Gastroesophageal sphincter (tissue), 4 donors: ENCODE results near the gene EFHC2. TPM values are rescaled to one million over a fixed set of nuclear protein-coding genes. Genes with fewer than 3 reads are reported as not detected.

Source experiments
- ATAC-seq: fragments of 150-250 bp; one replicate; pipeline ENCODE4 v1.9.1; 2016; ENCODE audit warnings: mild to moderate bottlenecking, moderate library complexity
- H3K27ac ChIP-seq, 4 donors: fragments of 200-600 bp; sonication (generic) in 3 of 4; 1 replicate in 3 of 4; 2 replicates in 1 of 4; pipeline ENCODE4 v1.5.1; 2016 to 2019
- H3K27me3 ChIP-seq: fragments of 200-600 bp; sonication (generic); one replicate; pipeline ENCODE4 v1.5.1; 2019
- H3K36me3 ChIP-seq, 2 donors: fragments of 200-600 bp; sonication (generic); one replicate each; pipeline ENCODE4 v1.5.1; 2019; ENCODE audit warnings: control low read depth in 1 of 2
- H3K4me1 ChIP-seq, 3 donors: fragments of 200-600 bp; sonication (generic); 1 replicate in 2 of 3; 2 replicates in 1 of 3; pipeline ENCODE4 v1.5.1; 2016 to 2019; ENCODE audit warnings: control low read depth in 2 of 3
- H3K4me3 ChIP-seq, 2 donors: fragments of 200-600 bp; sonication (generic); one replicate each; pipeline ENCODE4 v1.5.1; 2019; ENCODE audit warnings: mild to moderate bottlenecking in 1 of 2, moderate library complexity in 1 of 2
- H3K9me3 ChIP-seq, 3 donors: fragments of 200-600 bp; sonication (generic); one replicate each; pipeline ENCODE4 v1.5.1; 2017 to 2019; ENCODE audit warnings: control low read depth in 2 of 3
- EP300 ChIP-seq: sonication (generic); formaldehyde crosslinking; IDR thresholded peaks from one replicate; pipeline ENCODE4 v1.6.1; 2017; ENCODE audit warnings: antibody characterized with exemption, mild to moderate bottlenecking
- POLR2A ChIP-seq, 2 donors: fragments of 450-650 bp; IDR thresholded peaks; one replicate each; pipeline ENCODE4 v1.6.1; 2017; ENCODE audit warnings: antibody characterized with exemption in 2 of 2, mild to moderate bottlenecking in 2 of 2, moderate library complexity in 1 of 2
- POLR2AphosphoS5 ChIP-seq: sonication (generic); formaldehyde crosslinking; IDR thresholded peaks from one replicate; pipeline ENCODE4 v1.6.1; 2017; ENCODE audit warnings: antibody characterized with exemption
- WGBS, 2 donors: methylation state at CpG; one replicate each; pipeline ENCODE4 v1.1.5; 2018; ENCODE audit warnings: low coverage in 1 of 2; 5-methylcytosine and 5-hydroxymethylcytosine counted together
- total RNA-seq, 4 donors: library from RNA; depleted of rRNA; stranded (reverse); fragments of >200 nt; gene quantifications; one replicate each; pipeline ENCODE4 v1.1.0, GENCODE V29; 2016
- TF ChIP-seq, protein P1 (sequence below), 4 experiments: fragments of 200-600 bp in 2 of 4; fragments of 450-650 bp in 2 of 4; sonication (generic) in 1 of 4; IDR thresholded peaks; one replicate each; pipeline ENCODE4 v1.5.1; 2017 to 2019; ENCODE audit warnings: antibody characterized with exemption in 4 of 4, mild to moderate bottlenecking in 2 of 4, moderate library complexity in 2 of 4

Gene EFHC2
- total RNA-seq, 4 donors from 2014 or later = 2.7 to 15.9 (median 8.7) TPM

DNA sequence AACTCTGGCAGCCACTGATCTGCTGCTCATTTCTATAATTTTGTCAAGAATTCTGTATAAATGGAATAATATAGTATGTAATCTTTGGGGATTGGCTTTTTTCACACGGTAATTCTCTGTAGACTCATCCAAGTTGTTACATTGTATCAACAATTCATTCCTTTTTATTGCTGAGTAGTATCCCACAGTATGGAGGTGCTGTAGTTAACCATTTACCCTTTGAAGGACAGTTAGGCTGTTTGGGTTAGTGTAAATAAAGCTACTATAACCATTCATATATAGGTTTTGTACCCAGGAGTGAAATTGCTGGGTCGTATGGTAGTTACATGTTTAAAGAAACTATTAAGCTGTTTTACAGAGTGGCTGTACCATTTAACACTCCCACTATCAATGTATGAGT, 213.3 kb downstream of the EFHC2 start:
- TF ChIP-seq POLR2A (IDR thresholded peaks at IDR 0.05) = no peak
- TF ChIP-seq POLR2AphosphoS5 = no peak
- TF ChIP-seq, protein P1, sequence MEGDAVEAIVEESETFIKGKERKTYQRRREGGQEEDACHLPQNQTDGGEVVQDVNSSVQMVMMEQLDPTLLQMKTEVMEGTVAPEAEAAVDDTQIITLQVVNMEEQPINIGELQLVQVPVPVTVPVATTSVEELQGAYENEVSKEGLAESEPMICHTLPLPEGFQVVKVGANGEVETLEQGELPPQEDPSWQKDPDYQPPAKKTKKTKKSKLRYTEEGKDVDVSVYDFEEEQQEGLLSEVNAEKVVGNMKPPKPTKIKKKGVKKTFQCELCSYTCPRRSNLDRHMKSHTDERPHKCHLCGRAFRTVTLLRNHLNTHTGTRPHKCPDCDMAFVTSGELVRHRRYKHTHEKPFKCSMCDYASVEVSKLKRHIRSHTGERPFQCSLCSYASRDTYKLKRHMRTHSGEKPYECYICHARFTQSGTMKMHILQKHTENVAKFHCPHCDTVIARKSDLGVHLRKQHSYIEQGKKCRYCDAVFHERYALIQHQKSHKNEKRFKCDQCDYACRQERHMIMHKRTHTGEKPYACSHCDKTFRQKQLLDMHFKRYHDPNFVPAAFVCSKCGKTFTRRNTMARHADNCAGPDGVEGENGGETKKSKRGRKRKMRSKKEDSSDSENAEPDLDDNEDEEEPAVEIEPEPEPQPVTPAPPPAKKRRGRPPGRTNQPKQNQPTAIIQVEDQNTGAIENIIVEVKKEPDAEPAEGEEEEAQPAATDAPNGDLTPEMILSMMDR (IDR thresholded peaks at IDR 0.05) = no peak
- no peak for TF ChIP-seq EP300
- H3K4me1 ChIP-seq = no peaks in the 10 kb centered on the region
- ATAC-seq = no peak
- no peaks in the 10 kb centered on the region for H3K9me3 ChIP-seq
- H3K27ac ChIP-seq = no peak overlapping the region
- no peak overlapping the region for H3K4me3 ChIP-seq
- no peaks in the 10 kb centered on the region for H3K36me3 ChIP-seq
- whole genome bisulfite sequencing, 2 donors = 83 to 100% methylated on average over 1 to 2 of the region's 2 CpGs
- H3K27me3 ChIP-seq = no peaks in the 10 kb centered on the region

DNA sequence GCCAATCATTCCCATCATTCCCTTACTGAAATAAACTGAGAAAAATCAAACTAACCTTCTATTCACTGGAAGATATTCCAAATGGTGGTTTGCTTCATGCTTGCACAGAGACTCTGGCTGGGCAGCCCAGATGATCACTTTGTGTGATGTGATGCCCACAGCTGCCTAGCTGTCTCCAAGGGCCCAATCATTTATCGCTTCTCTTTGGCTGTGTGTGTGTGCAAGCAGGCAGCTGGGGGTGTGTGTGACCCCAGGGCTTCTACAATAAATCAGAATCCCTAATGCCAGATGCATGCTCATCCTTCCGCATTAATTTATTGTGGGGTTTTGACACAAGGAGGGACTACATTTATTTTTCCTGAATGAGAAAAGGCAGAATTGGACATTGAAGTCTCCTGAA, 230.1 kb downstream of the EFHC2 start:
- Histone ChIP-seq H3K9me3 (no peaks in the 10 kb centered on the region), H3K27me3 (no peaks in the 10 kb centered on the region), H3K36me3 (no peaks in the 10 kb centered on the region), H3K27ac (no peak overlapping the region), H3K4me1 (no peaks in the 10 kb centered on the region), H3K4me3 (no peak overlapping the region)
- ATAC-seq = no peak
- TF ChIP-seq POLR2A (IDR thresholded peaks at IDR 0.05) (no peak), POLR2AphosphoS5 (no peak), EP300 (no peak)
- TF ChIP-seq, protein P1 (IDR thresholded peaks at IDR 0.05) = no peak
- WGBS, 2 donors = no CpG with 5 or more reads among the region's 2 CpGs

- Histone ChIP-seq H3K4me3 (no peak overlapping the region), H3K9me3 (no peaks in the 10 kb centered on the region), H3K27me3 (no peaks in the 10 kb centered on the region), H3K36me3 (no peaks in the 10 kb centered on the region), H3K27ac (no peak overlapping the region), H3K4me1 (no peaks in the 10 kb centered on the region)
- 58 to 100% methylated on average over 1 to 2 of the region's 2 CpGs for WGBS, 2 donors
- no peak for ATAC-seq
- TF ChIP-seq POLR2AphosphoS5 (no peak), EP300 (no peak), POLR2A (IDR thresholded peaks at IDR 0.05) (no peak)
- TF ChIP-seq, protein P1 (IDR thresholded peaks at IDR 0.05) = no peak
Measured at GRCh38 chrX:44106864-44107263, 236.6 kb downstream of the EFHC2 start.

DNA sequence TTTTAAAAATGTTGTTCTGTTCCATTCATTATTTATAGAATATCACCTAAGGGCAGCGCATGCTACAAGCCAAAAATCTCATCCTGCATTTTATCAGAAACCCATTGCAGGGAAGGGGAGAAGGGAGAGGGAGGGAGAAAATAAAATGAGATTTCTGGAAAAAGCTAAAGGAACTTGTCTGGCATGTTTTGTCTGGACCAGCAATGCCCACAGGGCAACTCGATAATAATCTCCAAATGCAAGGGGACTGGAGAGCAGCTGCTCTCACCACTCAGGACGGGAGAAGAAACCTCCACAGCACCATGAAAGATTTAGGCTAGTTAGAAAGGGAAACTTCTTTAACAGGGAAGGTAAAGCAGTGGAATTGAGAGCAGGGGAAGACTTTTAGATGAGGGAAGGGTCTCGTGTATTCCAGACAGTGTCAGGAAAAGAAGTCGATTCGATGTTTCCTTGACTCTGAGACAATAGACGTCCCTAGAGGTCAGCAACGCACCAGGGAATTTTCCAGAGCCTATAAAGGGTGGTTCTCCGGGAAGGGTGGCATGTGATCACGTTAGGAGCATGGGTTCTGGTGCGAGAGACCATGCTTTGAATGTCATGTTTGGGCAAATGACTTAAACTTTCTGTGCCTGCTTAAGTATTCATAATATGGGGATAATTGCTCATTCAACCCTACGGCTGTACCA, 238.1 kb downstream of the EFHC2 start:
- no peaks in the 10 kb centered on the region for H3K27me3 ChIP-seq
- H3K4me3 ChIP-seq = no peak overlapping the region
- no peaks in the 10 kb centered on the region for H3K4me1 ChIP-seq
- 45 to 63% methylated on average over 11 to 12 of the region's 12 CpGs for WGBS, 2 donors
- H3K9me3 ChIP-seq = no peaks in the 10 kb centered on the region
- no peak overlapping the region for H3K27ac ChIP-seq
- no peak for ATAC-seq
- TF ChIP-seq, protein P1 (IDR thresholded peaks at IDR 0.05) = no peak
- no peak for TF ChIP-seq POLR2A (IDR thresholded peaks at IDR 0.05)
- no peak for TF ChIP-seq POLR2AphosphoS5
- TF ChIP-seq EP300 = no peak
- H3K36me3 ChIP-seq = no peaks in the 10 kb centered on the region

- TF ChIP-seq POLR2AphosphoS5 (no peak), POLR2A (IDR thresholded peaks at IDR 0.05) (no peak), EP300 (no peak)
- TF ChIP-seq, protein P1 (IDR thresholded peaks at IDR 0.05) = no peak
- H3K4me1 ChIP-seq = no peaks in the 10 kb centered on the region
- no peaks in the 10 kb centered on the region for H3K36me3 ChIP-seq
- H3K9me3 ChIP-seq = no peaks in the 10 kb centered on the region
- WGBS, 2 donors = 81% methylated on average over 2 of the region's 3 CpGs; no CpG with 5 or more reads in 1 of the 2 donors
- H3K27ac ChIP-seq = no peak overlapping the region
- no peak overlapping the region for H3K4me3 ChIP-seq
- no peaks in the 10 kb centered on the region for H3K27me3 ChIP-seq
- no peak for ATAC-seq
Measured at GRCh38 chrX:44104699-44105098, 238.8 kb downstream of the EFHC2 start.
